AG04449 (cell line): ENCODE results near the gene XPR1.

Experiments
- CTCF ChIA-PET: fragments of 350-600 bp; formaldehyde crosslinking; extraction: SDS; loops from one replicate; lab custom pipeline; 2021; ENCODE audit warnings: antibody characterized with exemption; lab: Yijun Ruan, JAX
- POLR2A ChIA-PET: fragments of 400-600, 350-600 bp; formaldehyde crosslinking; extraction: SDS; loops from one replicate; lab custom pipeline; 2020; ENCODE audit warnings: antibody characterized with exemption, inconsistent platforms; lab: Yijun Ruan, JAX
- DNase-seq: peaks from one replicate; pipeline ENCODE4 v3.0.0-alpha.2; 2010; ENCODE audit warnings: low read depth, low spot score
- H3K4me3 ChIP-seq: 2 replicates; pipeline ENCODE4 v1.5.1; 2011; ENCODE audit warnings: low read depth, mild to moderate bottlenecking, control low read depth, low read length
- CTCF ChIP-seq: IDR thresholded peaks from one replicate; pipeline ENCODE4 v1.5.1; 2011; ENCODE audit warnings: mild to moderate bottlenecking, moderate library complexity, low read length, control low read depth, inconsistent platforms; ENCODE audit not compliant: insufficient read depth; ENCODE audit errors: missing control alignments

Gene XPR1

GRCh38 chr1:180917306-180918065, 285.7 kb downstream of the XPR1 start:
- CTCF ChIA-PET, result interaction anchor here (0.6 to 1.6 kb wide), 4 partner anchors 16 to 401 kb away, joined by 3 to 4 read pairs (median 3); no protein-coding TSS in a partner anchor
- no peak overlapping the region for H3K4me3 ChIP-seq
- DNase-seq, result no peak
- POLR2A ChIA-PET, result no interaction called here
- peak; percentile 26 for TF ChIP-seq CTCF

GRCh38 chr1:180918519-180918918, 286.7 kb downstream of the XPR1 start:
- ChIA-PET POLR2A (no interaction called here), CTCF (interaction anchor here (1.3 kb wide), 1 partner anchor 402 kb away, joined by 3 read pairs; no protein-coding TSS in a partner anchor)
- TF ChIP-seq CTCF, result no peak
- H3K4me3 ChIP-seq, result no peak overlapping the region
- DNase-seq, result no peak

- ChIA-PET POLR2A (no interaction called here), CTCF (no interaction called here)
- no peak for TF ChIP-seq CTCF
- H3K4me3 ChIP-seq, result no peak overlapping the region
- no peak for DNase-seq
Observed at GRCh38 chr1:180919183-180919700, 287.4 kb downstream of the XPR1 start.

- no peak for TF ChIP-seq CTCF
- POLR2A ChIA-PET, result interaction anchor here (1.0 kb wide), 1 partner anchor 7 kb away, joined by 3 read pairs; the partner anchor contains the start of gene KIAA1614
- CTCF ChIA-PET, result interaction anchor here (1.2 kb wide), 1 partner anchor 86 kb away, joined by 4 read pairs; no protein-coding TSS in a partner anchor
- no peak for DNase-seq
- H3K4me3 ChIP-seq, result no peak overlapping the region
Observed at GRCh38 chr1:180920193-180920592, 288.4 kb downstream of the XPR1 start.

- ChIA-PET CTCF (interaction anchor here (0.6 to 1.5 kb wide), 4 partner anchors 22 to 221 kb away, joined by 3 to 5 read pairs (median 4); no protein-coding TSS in a partner anchor), POLR2A (interaction anchor here (1.0 kb wide), 1 partner anchor 8 kb away, joined by 3 read pairs; the partner anchor contains the start of gene KIAA1614)
- H3K4me3 ChIP-seq, result no peak overlapping the region
- no peak for DNase-seq
- no peak for TF ChIP-seq CTCF
Observed at GRCh38 chr1:180920702-180921101, 288.9 kb downstream of the XPR1 start.

GRCh38 chr1:180921386-180921785, 289.6 kb downstream of the XPR1 start:
- no peak overlapping the region for H3K4me3 ChIP-seq
- ChIA-PET CTCF (interaction anchor here (0.6 to 1.5 kb wide), 4 partner anchors 23 to 221 kb away, joined by 3 to 5 read pairs (median 4); no protein-coding TSS in a partner anchor), POLR2A (interaction anchor here (1.0 kb wide), 1 partner anchor 9 kb away, joined by 3 read pairs; the partner anchor contains the start of gene KIAA1614)
- TF ChIP-seq CTCF, result no peak
- no peak for DNase-seq
